GM18517 (cell line): ENCODE data around the gene TEX2.

Source experiments
- ATAC-seq: cut with Tn5 transposase; IDR thresholded peaks from one replicate; pipeline ENCODE4 v1.9.1; 2021; ENCODE audit warnings: mild to moderate bottlenecking, moderate library complexity; ENCODE audit not compliant: unreplicated experiment

Gene TEX2

DNA sequence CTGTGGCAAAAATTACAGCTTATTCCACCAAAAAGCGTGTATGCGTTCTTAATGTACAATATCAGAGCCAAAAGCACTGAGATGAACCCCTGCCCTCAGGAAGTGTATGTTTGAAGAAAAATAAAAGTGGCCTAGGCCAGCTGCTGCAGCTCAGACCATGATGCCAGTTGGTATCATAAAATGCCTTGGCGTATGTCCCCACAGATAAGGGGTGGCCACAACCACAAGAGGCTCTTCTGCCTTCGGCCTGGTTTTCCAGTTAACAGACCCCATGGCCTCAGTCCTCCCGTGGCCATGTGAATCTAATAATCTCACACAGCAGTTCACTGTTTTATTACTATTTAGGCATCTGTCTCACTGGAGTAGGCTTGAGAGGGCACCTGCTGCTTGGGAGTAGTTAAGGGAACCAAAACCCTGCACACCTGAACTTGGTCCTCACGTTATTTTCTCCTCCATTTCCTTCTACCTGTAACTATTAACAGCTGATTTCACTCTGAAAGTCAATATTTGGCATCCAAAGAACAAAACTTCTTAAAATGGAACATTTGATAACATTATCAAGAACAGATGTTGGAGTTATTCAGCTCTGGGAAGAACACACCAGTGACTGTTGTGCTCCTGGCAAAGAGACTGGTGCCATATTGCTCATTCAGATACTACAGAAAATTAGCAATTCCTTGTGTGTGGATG lies 98.3 kb downstream of the TEX2 start:
- no peak for ATAC-seq

- ATAC-seq: no peak
These were observed 99.6 kb downstream of the TEX2 start for GRCh38 chr17:64163468-64163867.

- no peak for ATAC-seq
These were observed 100.5 kb downstream of the TEX2 start for GRCh38 chr17:64162554-64162953.

DNA sequence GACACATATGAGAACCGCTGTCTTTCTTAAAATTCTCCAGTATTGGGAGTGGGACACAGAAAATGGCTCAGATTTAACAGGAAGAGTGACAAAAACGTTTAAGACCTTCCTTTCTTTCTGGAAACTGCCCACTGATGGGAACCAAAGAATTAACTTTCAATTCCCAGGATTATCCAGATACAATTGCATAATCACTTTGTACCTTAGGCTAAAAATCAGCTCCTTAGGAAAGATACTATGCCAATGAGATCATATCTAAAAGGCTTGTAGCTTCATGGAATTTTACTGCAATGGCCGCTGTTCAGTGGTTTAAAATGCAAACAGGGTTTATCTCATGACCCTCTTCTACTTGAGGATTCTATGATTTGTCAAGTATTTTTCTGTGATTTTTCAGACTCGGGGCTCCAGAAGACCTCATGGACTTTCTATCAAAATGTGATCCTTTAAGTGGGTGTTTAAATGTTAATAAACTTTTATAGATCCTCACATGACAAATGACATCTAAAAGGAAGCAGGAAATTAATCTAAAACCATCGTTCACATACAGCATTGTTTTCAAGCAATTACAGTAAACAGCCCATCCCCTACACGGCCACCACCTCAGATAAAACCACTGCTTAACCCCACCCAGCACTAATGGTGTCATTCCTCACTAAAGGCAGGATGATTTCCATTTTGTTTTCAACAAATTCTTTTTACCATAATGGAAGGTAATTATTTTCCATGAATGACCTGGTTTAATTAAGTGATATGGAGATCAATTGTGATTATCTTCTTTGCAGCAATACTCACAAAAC lies 101.5 kb downstream of the TEX2 start:
- ATAC-seq: no peak

GRCh38 chr17:64160378-64160777 lies 102.7 kb downstream of the TEX2 start:
- ATAC-seq: no peak

DNA sequence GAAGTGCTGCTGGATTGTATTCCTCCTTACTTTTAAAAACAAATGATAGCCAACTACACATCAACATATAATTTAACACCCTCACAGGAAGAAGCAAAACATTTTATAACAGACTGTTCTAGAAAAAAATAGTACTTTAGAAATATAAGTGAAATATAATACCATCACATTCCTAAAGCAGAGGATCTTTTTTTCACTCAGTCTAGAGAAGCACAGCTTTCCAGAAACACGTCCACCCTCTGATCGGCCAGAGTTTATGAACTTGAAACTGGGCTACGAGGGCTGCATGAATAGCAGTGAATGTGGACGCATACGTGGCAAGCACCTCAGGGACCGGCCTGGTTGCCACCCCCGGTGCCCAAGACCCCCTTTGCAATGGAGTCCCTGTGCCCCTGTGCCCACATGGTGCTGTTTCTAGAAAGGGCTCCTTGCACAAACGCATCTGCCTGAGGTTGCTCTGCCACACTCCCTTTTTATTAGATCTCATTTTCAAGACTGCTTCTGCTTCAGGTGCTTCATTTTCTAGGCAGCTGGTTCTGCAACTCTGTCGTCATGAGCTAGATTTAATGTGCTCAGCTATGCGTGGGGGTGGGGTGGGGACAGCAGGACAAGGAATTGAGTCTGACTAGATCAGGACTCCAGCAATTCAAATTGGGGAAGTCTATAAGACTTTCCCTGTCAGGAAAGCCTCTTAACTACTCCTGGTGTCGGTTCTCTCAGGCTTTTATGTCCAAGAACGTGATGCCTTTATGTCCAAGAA lies 104.0 kb downstream of the TEX2 start:
- ATAC-seq: no peak

DNA sequence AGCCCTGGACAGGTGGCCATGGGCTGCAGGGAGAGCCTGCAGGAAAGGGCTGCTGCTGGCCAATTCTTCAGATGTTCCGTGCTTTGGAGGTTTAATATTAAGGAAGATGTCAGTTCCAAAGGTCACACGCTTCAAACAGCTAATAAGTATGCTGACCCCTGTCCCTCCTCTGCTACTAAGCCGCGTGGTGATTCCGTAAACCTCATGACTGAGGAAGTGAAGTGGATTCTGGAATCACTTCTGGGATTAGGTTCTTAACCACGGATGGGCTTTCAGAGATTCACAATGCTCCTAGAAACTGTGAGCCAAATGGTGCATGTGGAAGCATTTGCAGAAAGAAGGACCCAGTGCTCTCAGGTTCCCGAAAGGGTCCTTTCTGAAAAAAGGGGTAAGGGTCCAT lies 104.7 kb downstream of the TEX2 start:
- ATAC-seq: no peak

GRCh38 chr17:64157669-64158180 lies 105.3 kb downstream of the TEX2 start:
- ATAC-seq: no peak

GRCh38 chr17:64156670-64157069 lies 106.4 kb downstream of the TEX2 start:
- ATAC-seq: no peak

DNA sequence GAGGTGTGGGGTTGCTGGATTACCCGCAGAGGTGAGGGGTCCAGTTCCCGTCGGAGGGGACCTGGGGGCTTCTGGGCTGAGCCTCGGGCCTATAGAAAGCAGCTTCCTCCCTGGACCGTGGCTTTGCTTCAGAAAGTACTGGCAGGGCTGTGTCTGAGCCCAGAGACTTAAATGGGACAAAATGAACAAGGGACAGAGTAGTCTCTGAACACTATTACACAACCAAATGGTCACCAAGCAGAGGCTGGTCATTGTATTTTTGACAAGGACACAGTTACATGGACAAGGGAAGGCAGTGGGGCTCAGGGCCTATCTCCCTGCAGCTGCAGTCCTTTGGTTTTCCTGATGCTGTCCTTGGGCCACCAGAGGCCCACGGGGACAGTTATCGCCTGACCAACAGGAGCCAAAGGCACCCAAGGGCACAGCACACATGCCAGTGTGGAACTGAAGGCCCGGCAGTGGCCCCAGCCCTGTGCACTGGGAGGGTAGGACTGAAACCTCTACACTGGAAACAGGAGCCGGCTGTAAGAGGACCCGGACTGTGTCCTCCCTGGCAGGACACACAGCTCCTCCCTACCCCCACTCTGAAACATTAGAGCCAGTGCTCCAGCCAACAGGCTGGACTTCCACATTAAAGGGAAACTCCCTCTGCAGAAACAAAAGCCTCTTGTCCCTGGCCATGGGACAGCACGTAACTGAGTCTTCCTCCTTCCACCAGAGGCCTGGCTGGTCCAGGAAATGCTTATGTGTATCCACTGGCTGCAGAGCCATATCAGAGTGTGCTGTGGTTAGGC lies 107.1 kb downstream of the TEX2 start:
- ATAC-seq: no peak

GRCh38 chr17:64155129-64155528 lies 107.9 kb downstream of the TEX2 start:
- ATAC-seq: no peak

DNA sequence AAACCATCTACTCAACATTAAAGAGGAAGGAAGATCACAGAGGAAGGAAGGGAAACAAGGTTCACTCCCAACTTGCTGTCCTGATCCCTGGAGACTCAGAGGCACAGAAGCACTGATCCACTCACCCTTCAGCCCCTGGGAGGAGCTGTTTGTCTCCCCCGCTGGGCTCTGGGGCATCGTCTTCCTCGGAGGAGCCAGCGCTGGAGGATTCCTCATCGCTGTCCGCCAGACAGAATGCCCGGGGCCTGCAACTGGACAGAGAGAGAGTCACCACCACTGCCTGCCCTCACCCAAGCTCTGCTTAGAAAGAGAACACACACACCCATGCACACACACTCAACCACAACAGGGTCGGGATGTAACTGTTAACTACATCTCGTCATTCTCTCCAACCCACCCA lies 108.3 kb downstream of the TEX2 start:
- no peak for ATAC-seq

DNA sequence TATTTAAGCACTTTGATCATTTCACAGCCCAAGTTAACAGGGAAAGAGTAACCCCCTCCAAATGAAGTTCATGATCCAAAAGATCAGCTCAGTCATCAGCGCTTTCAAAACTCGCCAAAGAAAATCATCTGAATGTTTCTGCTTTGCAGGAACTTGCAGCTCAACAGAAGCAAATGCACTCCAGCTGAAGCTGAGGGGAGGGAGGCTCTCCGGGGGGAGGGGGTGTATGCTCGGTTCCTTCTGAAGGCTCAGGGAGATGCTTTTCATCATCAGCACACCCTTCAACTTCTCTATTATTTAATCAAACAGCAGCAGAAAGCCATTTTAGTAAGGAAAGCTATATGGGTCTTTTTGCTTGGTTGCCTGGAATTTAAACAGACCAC lies 108.8 kb downstream of the TEX2 start:
- no peak for ATAC-seq

DNA sequence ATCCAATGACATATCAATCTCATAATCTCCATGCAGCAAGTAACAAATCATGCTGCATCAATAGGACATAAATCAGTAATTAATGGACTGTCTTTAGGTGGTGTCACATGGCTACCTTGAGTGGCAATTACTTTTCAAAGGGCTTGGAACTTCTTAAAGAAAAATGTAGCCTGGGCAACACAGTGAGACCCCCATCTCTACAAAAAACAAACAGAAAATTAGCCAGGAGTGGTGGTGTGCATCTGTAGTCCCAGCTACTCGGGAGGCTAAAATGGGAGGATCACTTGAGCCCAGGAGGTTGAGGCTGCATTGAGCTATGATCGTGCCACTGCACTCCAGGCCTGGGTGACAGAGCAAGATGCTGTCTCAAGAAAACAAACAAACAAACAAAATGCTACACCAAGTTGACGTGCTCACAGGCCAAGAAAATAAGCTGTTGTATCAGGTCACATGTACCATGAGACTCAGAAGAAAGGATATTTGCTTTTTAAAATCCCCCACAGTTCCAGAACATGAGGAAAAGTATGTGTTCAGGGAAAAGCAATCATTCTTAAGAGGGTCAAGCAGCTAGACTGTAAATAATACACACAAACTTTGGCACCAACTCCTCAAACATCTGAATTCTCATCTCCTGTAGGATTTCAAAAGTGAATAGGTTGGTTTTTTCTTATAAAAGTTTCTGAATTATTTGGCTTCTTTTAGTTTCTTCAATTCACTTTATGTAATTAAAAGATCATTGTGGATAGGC lies 109.3 kb downstream of the TEX2 start:
- no peak for ATAC-seq

- no peak for ATAC-seq
These were observed 110.5 kb downstream of the TEX2 start for GRCh38 chr17:64152428-64153125.

GRCh38 chr17:64151016-64151368 lies 112.1 kb downstream of the TEX2 start:
- ATAC-seq: no peak

DNA sequence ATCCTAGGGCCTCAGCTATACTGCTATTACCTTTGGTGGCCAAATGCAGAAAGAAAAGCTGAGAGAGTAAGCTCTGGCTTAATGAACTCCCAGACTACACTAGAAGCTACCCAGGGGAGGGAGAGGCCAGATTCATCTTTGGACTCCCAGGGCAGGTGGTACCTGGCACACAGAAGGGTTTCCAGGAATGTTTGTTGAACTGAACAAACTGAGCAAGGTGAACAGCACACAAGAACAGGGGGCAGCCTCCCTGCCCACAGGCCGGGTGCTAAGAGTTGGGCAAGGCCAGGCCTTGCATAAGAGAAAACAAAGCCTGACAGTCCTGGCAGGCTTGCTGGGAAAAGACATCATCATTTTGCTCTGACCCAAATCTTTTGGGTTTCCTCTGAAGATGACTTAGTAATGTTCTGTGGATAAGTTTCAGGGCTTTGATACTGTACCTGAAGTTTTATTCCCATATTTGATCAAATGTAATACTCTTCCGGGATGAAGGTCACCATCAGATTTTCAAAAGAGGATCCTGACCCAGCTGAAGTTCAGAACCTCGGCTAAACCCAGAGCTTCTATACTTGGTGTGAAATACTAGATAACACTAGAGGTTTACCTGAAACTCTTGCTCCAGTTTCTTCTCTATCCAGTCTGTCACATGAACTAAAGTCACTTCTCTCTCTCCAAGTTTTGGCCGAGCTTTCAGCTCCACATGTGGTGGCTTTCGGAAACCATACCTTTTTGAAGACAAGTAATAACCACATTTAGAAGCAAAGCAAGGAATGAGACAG lies 112.6 kb downstream of the TEX2 start:
- ATAC-seq: no peak

DNA sequence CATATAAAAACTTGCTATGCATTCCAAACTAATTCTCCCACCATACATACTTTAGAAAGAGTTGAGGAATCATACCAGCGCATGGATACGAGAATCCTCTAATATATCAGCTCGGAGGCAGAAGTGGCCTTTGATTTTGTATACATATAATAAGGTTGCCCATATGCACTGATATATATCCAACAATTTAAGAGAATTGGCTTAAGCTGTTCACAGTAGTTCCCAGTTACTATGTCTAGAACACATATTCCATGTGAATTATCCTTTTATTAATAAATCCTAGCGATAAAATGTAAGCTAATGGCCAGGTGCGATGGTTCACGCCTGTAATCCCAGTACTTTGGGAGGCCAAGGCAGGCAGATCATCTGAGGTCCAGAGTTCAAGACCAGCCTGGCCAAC lies 113.9 kb downstream of the TEX2 start:
- no peak for ATAC-seq

- no peak for ATAC-seq
These were observed 114.4 kb downstream of the TEX2 start for GRCh38 chr17:64148699-64149098.
